ENCODE measurements around the gene MAP3K20.
A peak's percentile ranks its signal among the peaks of the same experiment; 100 is the strongest.
"Not testable (repeated sequence)": the region's sequence is repeated elsewhere in the genome, so short reads cannot be mapped to it uniquely, and the experiment has no call there.

MAP3K20 gene

DNA sequence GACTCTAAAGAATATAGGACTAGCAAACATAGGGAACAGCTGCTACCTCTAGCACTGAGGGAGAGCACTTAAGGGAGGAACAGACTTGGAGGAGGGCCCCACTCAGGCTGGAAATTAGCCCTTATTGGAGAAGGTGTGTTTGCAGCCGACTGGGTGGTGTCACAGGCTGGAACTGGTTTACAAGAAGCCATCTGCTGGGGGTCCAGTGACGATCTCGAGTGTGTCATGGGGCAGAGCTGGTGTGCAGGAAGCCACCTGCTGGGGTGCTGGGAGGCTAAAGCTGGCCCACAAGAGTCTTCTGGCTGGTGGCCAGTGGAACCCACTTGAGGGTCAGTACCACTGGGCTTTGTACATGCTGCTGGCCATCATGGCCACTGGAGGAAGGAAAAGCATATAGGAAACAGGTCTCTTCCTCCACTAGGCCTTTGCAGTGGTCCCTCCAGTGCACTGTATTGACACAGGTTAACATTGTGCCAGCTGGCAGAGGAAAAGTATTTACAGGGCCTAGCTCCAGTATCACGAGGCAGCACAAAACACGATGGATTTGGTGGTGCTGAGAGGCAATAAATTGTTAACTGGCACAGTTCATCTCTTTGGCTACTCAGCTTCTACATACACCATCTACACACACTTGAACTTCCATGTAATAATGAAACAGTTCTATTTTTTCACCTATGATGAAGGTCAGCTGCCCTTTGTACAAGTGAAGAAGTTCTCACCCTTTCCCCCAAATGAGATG, 43.6 kb downstream of the MAP3K20 start:
- TF ChIP-seq, protein P1, sequence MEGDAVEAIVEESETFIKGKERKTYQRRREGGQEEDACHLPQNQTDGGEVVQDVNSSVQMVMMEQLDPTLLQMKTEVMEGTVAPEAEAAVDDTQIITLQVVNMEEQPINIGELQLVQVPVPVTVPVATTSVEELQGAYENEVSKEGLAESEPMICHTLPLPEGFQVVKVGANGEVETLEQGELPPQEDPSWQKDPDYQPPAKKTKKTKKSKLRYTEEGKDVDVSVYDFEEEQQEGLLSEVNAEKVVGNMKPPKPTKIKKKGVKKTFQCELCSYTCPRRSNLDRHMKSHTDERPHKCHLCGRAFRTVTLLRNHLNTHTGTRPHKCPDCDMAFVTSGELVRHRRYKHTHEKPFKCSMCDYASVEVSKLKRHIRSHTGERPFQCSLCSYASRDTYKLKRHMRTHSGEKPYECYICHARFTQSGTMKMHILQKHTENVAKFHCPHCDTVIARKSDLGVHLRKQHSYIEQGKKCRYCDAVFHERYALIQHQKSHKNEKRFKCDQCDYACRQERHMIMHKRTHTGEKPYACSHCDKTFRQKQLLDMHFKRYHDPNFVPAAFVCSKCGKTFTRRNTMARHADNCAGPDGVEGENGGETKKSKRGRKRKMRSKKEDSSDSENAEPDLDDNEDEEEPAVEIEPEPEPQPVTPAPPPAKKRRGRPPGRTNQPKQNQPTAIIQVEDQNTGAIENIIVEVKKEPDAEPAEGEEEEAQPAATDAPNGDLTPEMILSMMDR (IDR thresholded peaks at IDR 0.05; ENCODE audit: low read depth, low read length) = no peak
- DNase-seq = peak; percentile 8

DNA sequence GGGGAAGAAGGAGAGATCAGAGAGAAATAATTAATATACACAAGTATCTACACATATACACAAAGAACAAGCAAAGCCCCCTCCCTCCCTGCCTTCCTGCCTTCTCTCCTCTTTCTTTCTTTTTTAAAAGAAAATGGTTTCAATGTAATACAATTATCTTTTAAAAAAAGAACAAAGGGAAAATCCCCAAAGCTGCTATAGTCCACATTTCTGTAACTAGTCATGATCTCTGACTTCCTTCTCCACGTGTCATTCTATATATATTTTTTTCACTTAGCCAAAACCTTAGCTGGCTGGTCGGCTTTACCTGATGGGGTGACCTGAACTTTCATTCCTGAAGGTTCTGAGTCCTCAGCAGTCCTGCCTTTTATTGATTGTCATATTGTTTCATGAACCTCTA, 44.3 kb downstream of the MAP3K20 start:
- TF ChIP-seq, protein P1 (IDR thresholded peaks at IDR 0.05; ENCODE audit: low read depth, low read length) = no peak
- DNase-seq = no peak
- no peaks in the 10 kb centered on the region; the same call in 1 of the 2 replicates for H3K36me3 ChIP-seq
- H3K4me3 ChIP-seq (ENCODE audit: low read depth, low read length) = no peak overlapping the region
- H3K27me3 ChIP-seq (ENCODE audit: insufficient read depth, low read depth, severe bottlenecking) = no peaks in the 10 kb centered on the region
- no peak overlapping the region for H3K27ac ChIP-seq
- no peaks in the 10 kb centered on the region for H3K9me3 ChIP-seq (ENCODE audit: severe bottlenecking)

More for the DNA sequence above, 43.6 kb downstream of the MAP3K20 start:
- Histone ChIP-seq H3K27me3 (ENCODE audit: insufficient read depth, low read depth, severe bottlenecking) (no peaks in the 10 kb centered on the region), H3K27ac (no peak overlapping the region), H3K4me3 (ENCODE audit: low read depth, low read length) (no peak overlapping the region), H3K36me3 (no peaks in the 10 kb centered on the region; the same call in 1 of the 2 replicates), H3K9me3 (ENCODE audit: severe bottlenecking) (no peaks in the 10 kb centered on the region)

DNA sequence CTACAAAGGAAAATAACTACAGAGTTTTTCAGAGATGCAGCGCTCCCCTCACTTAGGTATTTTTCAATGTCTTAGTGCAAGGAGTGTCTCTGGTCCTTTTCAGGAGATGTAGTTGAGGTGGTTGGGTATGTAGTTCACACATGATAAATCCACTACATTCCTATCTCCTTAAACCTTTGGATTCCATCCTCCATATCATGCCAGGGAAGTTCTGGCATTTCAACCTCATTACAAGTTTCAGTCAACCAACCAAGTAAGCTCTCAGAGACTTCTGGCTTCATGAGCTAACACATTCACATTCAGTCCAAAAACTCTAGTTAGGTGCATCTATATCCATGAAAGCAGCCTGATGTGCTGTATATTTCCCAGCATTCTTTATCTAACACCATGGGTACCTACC, 47.3 kb downstream of the MAP3K20 start:
- H3K27ac ChIP-seq = no peak overlapping the region
- H3K36me3 ChIP-seq = no peaks in the 10 kb centered on the region; the same call in 1 of the 2 replicates
- DNase-seq = no peak
- H3K9me3 ChIP-seq (ENCODE audit: severe bottlenecking) = no peaks in the 10 kb centered on the region
- TF ChIP-seq, protein P1 (IDR thresholded peaks at IDR 0.05; ENCODE audit: low read depth, low read length) = no peak
- no peaks in the 10 kb centered on the region for H3K27me3 ChIP-seq (ENCODE audit: insufficient read depth, low read depth, severe bottlenecking)
- no peak overlapping the region for H3K4me3 ChIP-seq (ENCODE audit: low read depth, low read length)

DNA sequence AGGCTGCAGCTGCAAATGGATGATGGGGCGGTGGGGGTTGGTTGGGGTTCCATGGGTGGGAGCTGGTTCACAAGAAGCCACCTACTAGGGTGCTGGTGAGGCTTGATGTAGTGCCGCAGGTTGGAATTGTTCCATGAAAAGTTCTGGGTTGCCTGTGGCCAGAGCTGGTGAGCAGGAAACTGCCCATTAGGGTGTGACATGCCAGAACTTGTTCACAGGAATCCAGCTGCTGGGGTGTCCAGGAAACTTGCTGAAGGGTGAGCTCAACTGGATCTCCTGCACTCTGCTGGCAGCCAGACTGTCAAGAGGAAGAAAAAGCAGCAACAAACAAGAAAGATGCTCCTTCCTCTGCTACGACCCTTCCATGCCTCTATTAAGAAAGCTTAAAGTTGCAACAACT, 48.8 kb downstream of the MAP3K20 start:
- H3K9me3 ChIP-seq (ENCODE audit: severe bottlenecking) = no peaks in the 10 kb centered on the region
- DNase-seq = no peak
- no peak overlapping the region for H3K4me3 ChIP-seq (ENCODE audit: low read depth, low read length)
- no peaks in the 10 kb centered on the region for H3K27me3 ChIP-seq (ENCODE audit: insufficient read depth, low read depth, severe bottlenecking)
- TF ChIP-seq, protein P1 (IDR thresholded peaks at IDR 0.05; ENCODE audit: low read depth, low read length) = no peak
- no peaks in the 10 kb centered on the region; the same call in 1 of the 2 replicates for H3K36me3 ChIP-seq
- no peak overlapping the region for H3K27ac ChIP-seq

DNA sequence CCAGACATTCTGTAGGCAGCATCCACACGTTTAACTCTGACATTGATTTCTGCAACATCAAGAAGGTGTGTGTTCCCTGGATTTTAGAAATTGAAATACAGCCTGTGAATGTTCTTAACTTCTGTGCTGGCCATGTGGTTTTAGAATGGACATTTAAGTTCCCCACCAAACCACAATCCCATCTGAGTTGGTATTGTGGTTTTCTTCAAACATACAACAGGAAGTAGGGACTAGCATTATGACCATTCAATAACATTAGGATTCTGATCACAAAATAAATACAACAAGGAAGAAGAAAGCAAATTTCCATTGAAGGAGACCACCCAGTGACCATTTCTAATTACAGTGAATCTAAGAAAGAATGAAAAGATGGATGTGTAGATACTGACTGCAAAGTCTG, 51.2 kb downstream of the MAP3K20 start:
- H3K9me3 ChIP-seq (ENCODE audit: severe bottlenecking) = no peaks in the 10 kb centered on the region
- H3K4me3 ChIP-seq (ENCODE audit: low read depth, low read length) = no peak overlapping the region
- H3K36me3 ChIP-seq = no peaks in the 10 kb centered on the region; the same call in 1 of the 2 replicates
- TF ChIP-seq, protein P1 (IDR thresholded peaks at IDR 0.05; ENCODE audit: low read depth, low read length) = no peak
- H3K27ac ChIP-seq = no peak overlapping the region
- H3K27me3 ChIP-seq (ENCODE audit: insufficient read depth, low read depth, severe bottlenecking) = no peaks in the 10 kb centered on the region
- DNase-seq = no peak

DNA sequence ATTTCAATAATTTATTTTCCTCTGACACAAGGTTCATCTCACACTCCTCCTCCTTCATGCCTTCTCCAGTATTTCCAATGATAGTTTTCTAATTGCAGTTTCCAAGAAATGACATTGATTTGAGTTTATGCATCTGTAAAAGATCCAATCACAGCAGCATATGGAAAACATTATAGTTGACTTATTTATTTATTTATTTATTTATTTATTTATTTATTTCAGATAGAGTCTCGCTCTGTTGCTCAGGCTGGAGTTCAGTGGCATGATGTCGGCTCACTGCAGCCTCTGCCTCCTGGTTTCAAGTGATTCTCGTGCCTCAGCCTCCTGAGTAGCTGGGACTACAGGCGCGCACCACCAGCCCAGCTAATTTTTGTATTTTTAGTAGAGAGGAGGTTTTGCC, 52.5 kb downstream of the MAP3K20 start:
- H3K9me3 ChIP-seq (ENCODE audit: severe bottlenecking); DNase-seq; H3K4me3 ChIP-seq (ENCODE audit: low read depth, low read length); H3K27ac ChIP-seq; H3K36me3 ChIP-seq; H3K27me3 ChIP-seq (ENCODE audit: insufficient read depth, low read depth, severe bottlenecking): not testable (repeated sequence)

Measured in WERI-Rb-1 (cell line).